NCI-H524 treated with DMSO at 0.1 percent for 48 hours (cell line): ENCODE results near the gene GRIN2D.

Source experiments
- DNase-seq: peaks from one replicate; lab custom pipeline; 2025; lab: John Stamatoyannopoulos, UW

GRIN2D gene

GRCh38 chr19:48441360-48442050, 48.0 kb downstream of the GRIN2D start:
- DNase-seq = no peak

DNA sequence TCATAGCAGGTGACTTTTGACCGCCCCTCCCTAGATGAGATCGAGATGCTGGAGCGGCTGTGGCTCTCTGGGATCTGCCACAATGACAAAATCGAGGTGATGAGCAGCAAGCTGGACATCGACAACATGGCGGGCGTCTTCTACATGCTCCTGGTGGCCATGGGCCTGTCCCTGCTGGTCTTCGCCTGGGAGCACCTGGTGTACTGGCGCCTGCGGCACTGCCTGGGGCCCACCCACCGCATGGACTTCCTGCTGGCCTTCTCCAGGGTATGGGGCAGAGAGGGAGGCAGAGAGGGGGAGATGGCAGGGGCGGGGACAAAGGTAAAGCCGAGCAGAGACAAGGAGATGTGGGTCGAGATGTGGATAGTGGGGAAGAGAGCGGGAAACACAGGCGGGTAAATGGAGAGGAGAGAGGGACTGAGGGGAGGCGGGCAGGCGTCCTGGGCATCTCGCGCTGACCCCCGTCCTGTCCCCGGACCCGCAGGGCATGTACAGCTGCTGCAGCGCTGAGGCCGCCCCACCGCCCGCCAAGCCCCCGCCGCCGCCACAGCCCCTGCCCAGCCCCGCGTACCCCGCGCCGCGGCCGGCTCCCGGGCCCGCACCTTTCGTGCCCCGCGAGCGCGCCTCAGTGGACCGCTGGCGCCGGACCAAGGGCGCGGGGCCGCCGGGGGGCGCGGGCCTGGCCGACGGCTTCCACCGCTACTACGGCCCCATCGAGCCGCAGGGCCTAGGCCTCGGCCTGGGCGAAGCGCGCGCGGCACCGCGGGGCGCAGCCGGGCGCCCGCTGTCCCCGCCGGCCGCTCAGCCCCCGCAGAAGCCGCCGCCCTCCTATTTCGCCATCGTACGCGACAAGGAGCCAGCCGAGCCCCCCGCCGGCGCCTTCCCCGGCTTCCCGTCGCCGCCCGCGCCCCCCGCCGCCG, 48.9 kb downstream of the GRIN2D start:
- DNase-seq = no peak

DNA sequence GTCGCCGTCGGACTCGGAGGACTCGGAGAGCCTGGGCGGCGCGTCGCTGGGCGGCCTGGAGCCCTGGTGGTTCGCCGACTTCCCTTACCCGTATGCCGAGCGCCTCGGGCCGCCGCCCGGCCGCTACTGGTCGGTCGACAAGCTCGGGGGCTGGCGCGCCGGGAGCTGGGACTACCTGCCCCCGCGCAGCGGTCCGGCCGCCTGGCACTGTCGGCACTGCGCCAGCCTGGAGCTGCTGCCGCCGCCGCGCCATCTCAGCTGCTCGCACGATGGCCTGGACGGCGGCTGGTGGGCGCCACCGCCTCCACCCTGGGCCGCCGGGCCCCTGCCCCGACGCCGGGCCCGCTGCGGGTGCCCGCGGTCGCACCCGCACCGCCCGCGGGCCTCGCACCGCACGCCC, 49.8 kb downstream of the GRIN2D start:
- DNase-seq = no peak
